ENCODE measurements around the gene PCDH10. TPM values are rescaled to one million over a fixed set of nuclear protein-coding genes. Genes with fewer than 3 reads are reported as not detected.

PCDH10 gene
- polyA plus RNA-seq, 1 of the 3 experiments (the other 2 are of a cell fraction) = 0.02 TPM

DNA sequence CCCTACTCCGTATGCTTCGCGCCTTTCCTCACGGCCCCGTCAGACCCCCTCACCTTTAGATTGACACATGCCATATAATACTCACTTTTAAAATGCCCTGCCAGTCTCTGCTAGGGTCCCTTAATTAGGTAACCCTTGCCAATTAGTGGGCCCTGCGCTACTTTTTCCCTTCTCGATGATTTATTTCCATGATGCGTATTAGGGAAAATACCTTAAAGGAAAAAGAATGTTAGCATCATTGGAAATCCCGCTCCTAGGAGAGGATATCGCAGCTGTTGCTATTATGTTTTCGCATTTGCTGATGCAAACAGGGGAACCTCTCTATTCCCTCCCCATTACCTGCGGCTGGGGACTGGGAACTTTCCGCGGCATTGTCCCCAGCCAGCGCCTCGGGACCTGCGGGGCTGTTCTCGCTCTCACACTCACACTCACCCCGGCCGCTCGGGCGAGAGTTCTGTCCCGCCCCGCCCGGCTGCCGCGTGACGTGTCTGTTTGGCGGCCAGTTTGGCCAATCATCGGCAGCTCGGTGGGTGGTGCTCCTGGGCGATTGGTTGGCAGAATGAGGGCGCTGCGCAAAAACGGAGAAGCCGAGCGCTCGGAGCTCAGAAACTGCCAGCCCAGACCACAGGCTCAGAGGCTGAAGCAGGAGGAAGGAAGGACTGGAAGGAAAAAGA, at the start of gene PCDH10 (continued):
- TF ChIP-seq MEF2A (IDR thresholded peaks at IDR 0.05; ENCODE audit: borderline replicate concordance, low read depth) (no peak), CHD2 (IDR thresholded peaks at IDR 0.05; ENCODE audit: low read length, partially characterized antibody) (peak; percentile 68), GABPA (IDR thresholded peaks at IDR 0.05; ENCODE audit: low read depth) (no peak), FOXJ3 (CRISPR knock-in tag; IDR thresholded peaks at IDR 0.05) (no peak), GATA2 (CRISPR knock-in tag; IDR thresholded peaks at IDR 0.05) (no peak), TCF12 (IDR thresholded peaks at IDR 0.05) (no peak), RXRA (IDR thresholded peaks at IDR 0.05; ENCODE audit: borderline replicate concordance, low read depth) (no peak), USF2 (IDR thresholded peaks at IDR 0.05; ENCODE audit: borderline replicate concordance, low read depth, low read length) (no peak), IRF3 (IDR thresholded peaks at IDR 0.05; ENCODE audit: low read depth, low read length) (peak; percentile 74), JUND (IDR thresholded peaks at IDR 0.05) (no peak), FOSL2 (IDR thresholded peaks at IDR 0.05; ENCODE audit: borderline replicate concordance, low read depth) (no peak), ELF1 (IDR thresholded peaks at IDR 0.05) (no peak), EP300 (IDR thresholded peaks at IDR 0.05; ENCODE audit: borderline replicate concordance in 1 of 2, low read depth in 1 of 2, low read length in 1 of 2) (no peak), RCOR1 (IDR thresholded peaks at IDR 0.05; ENCODE audit: low read length) (no peak)
- TF ChIP-seq, protein P1, sequence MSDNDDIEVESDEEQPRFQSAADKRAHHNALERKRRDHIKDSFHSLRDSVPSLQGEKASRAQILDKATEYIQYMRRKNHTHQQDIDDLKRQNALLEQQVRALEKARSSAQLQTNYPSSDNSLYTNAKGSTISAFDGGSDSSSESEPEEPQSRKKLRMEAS (IDR thresholded peaks at IDR 0.05; ENCODE audit: low read depth) = peak; percentile 46

GRCh38 chr4:133102043-133102442, 47.1 kb upstream of the PCDH10 start:
- H3K27me3 ChIP-seq (ENCODE audit: insufficient read depth) = no peaks in the 10 kb centered on the region
- no peak for TF ChIP-seq RXRA (IDR thresholded peaks at IDR 0.05; ENCODE audit: borderline replicate concordance, low read depth)
- TF ChIP-seq YY1 (IDR thresholded peaks at IDR 0.05; ENCODE audit: low read depth) = no peak
- no peak for TF ChIP-seq MXI1 (IDR thresholded peaks at IDR 0.05; ENCODE audit: low read depth, low read length)
- TF ChIP-seq MEF2A (IDR thresholded peaks at IDR 0.05; ENCODE audit: borderline replicate concordance, low read depth) = no peak
- no peak overlapping the region for H3K9ac ChIP-seq
- no peak overlapping the region for H3K4me2 ChIP-seq
- WGBS (ENCODE audit: low lambda C conversion rate) = 8% methylated on average over 6 of the region's 6 CpGs
- no peak overlapping the region for H3K4me3 ChIP-seq (ENCODE audit: low read depth in 2 of 2, low read length in 1 of 2)
- DNase-seq = no peak
- ChIA-PET CTCF (no interaction called here), POLR2A (no interaction called here)
- peak overlapping the region; percentile 35; the same call in 1 of the 2 replicates for H2AFZ ChIP-seq (ENCODE audit: low read depth)
- no peaks in the 10 kb centered on the region for H3K36me3 ChIP-seq (replicated peaks in 1 of 2; ENCODE audit: control insufficient read depth in 1 of 2, insufficient read depth in 2 of 2, low read length in 1 of 2)
- no peaks in the 10 kb centered on the region for H3K9me2 ChIP-seq
- no peaks in the 10 kb centered on the region for H3K4me1 ChIP-seq (ENCODE audit: control insufficient read depth in 1 of 2, insufficient read depth in 2 of 2, low read depth in 1 of 2, low read length in 1 of 2)
- no peak overlapping the region for H3K27ac ChIP-seq (ENCODE audit: low read depth in 2 of 2, low read length in 1 of 2)
- H3K9me3 ChIP-seq = no peaks in the 10 kb centered on the region
- H3K79me2 ChIP-seq (ENCODE audit: insufficient read depth) = no peaks in the 10 kb centered on the region
- no peaks in the 10 kb centered on the region for H4K20me1 ChIP-seq (ENCODE audit: insufficient read depth)
- H3F3A ChIP-seq (replicated peaks; ENCODE audit: insufficient read depth) = no peaks in the 10 kb centered on the region

All from SK-N-SH (cell line).